Inflammatory macrophage (primary cell): ENCODE data around the gene LCE2A.
"Not testable (repeated sequence)": the region's sequence is repeated elsewhere in the genome, so short reads cannot be mapped to it uniquely, and the experiment has no call there.

Experiments
- DNase-seq, 2 donors: peaks; one replicate each; pipeline ENCODE4 v3.0.0-alpha.2; 2020 to 2022
- total RNA-seq, 18 experiments: gene quantifications; one replicate each; lab custom pipeline; 2026; ENCODE audit warnings: mixed read lengths in 6 of 18, inconsistent platforms in 2 of 18; lab: John Stamatoyannopoulos, UW

LCE2A gene, protein sequence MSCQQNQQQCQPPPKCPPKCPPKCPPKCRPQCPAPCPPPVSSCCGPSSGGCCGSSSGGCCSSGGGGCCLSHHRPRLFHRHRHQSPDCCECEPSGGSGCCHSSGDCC
- total RNA-seq, result 0 to 0.05 (median 0) reads per million in 18 experiments

- no peak for DNase-seq
These were observed at the start of gene LCE2A for GRCh38 chr1:152697701-152698600. TSS of gene LCE2A (plus strand) at chr1:152698345. CDS start at chr1:152698902, 557 bp downstream.

DNA sequence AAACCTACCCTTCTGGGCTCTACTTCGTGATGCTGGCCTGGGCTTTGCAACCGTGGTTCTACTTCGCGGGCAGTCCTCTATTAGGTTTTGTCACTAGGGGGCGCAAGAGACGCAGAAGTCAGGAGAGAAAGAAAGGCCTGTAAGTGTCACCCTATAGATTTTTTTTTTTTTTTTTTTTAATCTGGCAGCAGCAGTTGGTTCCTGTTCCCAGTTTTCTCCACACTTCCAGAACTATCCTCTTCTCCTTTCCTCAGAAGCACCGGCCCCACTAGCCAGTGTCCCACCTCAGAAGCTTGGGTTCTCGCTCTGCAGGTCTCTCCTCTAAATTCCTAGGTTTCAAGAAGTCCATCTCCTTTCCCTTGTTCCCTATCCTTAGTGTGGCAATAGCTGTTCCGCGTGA is 44.0 kb upstream of the LCE2A start:
- DNase-seq, result peak; percentile 69 to 71

DNA sequence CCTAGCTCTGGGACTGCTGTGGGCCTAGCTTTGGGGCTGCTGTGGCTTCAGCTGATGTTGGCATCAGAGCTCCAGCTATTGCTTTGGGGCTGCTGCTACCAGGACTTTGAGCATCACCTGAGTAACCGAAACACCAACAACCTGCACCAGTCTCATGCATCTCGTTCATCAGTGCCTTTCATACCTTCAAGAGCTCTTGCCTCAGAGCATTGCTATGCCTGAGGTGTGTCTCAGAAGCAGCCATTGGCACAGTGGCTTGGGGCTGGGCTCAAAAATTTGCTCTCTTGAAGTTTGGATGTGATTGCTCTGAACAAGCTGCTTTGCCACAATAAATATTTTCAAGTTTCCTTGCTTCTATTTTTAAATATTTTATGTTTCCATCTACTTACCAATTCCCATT is 41.7 kb upstream of the LCE2A start:
- no peak for DNase-seq

- no peak for DNase-seq
These were observed 40.5 kb upstream of the LCE2A start for GRCh38 chr1:152657677-152658076.

GRCh38 chr1:152658649-152659048 is 39.5 kb upstream of the LCE2A start:
- no peak for DNase-seq

GRCh38 chr1:152663098-152663497 is 35.0 kb upstream of the LCE2A start, which contains the start of gene LCE2D:
TSS of gene LCE2D (plus strand) at chr1:152663380. CDS start at chr1:152664106, 726 bp downstream.
- DNase-seq, result no peak

DNA sequence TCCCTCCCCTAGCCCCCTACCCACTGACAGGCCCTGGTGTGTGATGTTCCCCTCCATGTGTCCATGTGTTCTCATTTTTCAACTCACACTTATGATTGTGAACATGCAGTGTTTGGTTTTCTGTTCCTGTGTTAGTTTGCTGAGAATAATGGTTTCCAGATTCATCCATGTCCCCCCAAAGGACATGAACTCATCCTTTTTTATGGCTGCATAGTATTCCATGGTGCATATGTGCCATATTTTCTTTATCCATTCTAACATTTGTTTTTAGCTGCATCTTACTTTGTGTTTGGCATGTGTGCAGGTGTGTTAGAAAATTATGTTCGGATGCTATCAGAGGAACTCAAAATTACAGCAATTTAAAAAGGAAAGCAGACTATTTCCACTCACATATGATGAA is 32.0 kb upstream of the LCE2A start:
- DNase-seq, result not testable (repeated sequence)

GRCh38 chr1:152667648-152668047 is 30.5 kb upstream of the LCE2A start:
- no peak for DNase-seq

DNA sequence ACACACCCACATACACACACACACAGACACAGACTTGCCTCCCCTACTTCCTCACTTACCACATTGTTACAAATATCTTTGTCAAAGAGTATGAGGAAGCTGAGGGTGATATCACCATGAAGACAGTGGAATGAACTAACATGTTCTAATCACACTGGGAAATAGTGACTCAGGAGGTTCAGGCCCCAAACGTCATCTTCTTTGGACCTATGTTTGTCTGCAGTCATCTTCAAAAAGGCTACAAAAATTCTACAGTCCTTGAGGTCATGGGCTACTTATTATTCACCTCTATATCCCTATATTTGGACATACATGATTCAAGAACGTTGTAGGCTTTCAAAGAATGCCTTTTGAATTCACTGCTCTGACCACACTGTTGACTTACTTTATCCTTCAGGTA is 25.1 kb upstream of the LCE2A start:
- DNase-seq, result peak in 1 of 2 donors; percentile 20

DNA sequence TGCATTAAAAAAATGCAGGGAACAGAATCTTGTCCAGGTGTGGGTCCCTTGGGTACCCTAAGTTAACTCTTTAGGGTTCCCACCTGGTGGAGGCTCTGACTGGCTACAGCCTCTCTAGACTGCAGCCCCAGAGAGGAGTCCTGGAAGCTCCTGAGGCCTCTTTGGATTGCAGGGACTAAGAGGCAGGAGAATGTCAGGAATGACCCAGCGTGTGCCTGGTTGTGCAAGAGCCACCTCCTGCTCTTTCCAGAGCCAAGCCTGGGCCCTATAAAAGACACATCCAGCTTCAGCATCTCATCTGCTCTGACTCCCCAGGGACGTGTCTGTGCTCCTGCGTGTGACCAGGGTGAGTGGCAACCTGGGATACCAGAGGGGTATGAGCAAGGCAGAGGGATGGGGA is 23.2 kb upstream of the LCE2A start, which contains the start of gene LCE2C:
TSS of gene LCE2C (plus strand) at position 297 of the 400 bp plus-strand sequence. CDS start 737 bp downstream, outside the sequence.
- not testable (repeated sequence) for DNase-seq

DNA sequence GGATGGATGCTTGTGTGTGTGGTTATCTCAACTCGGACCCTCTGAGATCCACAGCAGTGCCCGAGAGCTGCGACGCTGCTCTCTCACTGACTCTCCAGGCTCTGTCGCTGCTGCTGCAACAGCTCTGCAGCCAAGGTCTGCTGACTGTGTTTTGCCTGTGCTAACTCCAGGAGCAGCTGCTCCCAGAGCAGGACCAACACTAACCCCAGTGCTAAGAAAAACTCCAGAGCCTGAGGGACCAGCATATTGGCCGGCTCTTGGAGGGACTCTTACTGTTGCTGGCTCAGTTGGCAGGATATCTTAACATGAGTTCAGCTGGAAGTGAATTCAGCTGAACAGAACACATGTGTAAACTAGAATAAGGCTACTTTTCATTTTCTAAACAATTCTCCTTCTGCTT is 18.7 kb upstream of the LCE2A start:
- no peak for DNase-seq

- no peak for DNase-seq
These were observed 16.5 kb upstream of the LCE2A start for GRCh38 chr1:152681616-152682015.

DNA sequence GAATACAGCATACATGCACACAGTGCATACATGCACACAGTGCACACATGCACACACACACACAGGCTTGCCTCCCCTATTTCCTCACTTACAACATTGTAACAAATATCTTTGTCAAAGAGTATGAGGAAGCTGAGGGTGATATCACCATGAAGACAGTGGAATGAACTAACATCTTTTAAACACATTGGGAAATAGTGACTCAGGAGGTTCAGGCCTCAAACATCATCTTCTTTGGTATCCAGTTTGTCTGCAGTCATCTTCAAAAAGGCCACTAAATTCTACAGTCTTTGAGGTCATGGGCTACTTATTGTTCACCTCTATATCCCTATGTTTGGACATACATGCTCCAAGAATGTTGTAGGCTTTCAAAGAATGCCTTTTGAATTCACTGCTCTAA is 14.3 kb upstream of the LCE2A start:
- DNase-seq, result peak in 1 of 2 donors; percentile 7

DNA sequence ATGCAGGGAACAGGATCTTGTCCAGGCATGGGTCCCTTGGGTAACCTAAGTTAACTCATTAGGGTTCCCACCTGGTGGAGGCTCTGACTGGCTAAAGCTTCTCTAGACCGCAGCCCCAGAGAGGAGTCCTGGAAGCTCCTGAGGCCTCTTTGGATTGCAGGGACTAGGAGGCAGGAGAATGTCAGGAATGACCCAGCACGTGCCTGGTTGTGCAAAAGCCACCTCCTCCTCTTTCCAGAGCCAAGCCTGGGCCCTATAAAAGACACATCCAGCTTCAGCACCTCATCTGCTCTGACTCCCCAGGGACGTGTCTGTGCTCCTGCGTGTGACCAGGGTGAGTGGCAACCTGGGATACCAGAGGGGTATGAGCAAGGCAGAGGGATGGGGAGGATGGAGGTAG is 12.3 kb upstream of the LCE2A start, which contains the start of gene LCE2B:
TSS of gene LCE2B (plus strand) at position 301 of the 400 bp plus-strand sequence. CDS start 721 bp downstream, outside the sequence.
- not testable (repeated sequence) for DNase-seq

DNA sequence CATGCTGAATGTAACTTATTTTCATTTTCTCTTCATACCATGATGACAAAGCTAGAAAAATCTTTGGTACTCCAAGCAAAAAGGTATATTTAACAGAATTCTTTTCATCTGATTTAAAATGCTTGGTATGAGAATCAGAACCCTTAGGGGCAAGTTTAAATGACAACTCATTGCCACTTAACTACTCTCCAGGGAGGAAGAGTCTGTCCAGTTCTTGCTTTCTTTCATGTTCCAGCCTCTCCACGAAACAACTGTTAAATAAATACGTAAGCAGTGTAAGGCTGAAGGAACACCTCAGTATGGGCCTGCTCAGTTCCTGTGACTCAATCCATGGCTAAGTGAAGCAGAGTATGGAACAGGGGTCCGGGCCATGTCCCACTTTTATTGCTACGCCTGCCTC is 1.6 kb downstream of the LCE2A start:
- no peak for DNase-seq

DNA sequence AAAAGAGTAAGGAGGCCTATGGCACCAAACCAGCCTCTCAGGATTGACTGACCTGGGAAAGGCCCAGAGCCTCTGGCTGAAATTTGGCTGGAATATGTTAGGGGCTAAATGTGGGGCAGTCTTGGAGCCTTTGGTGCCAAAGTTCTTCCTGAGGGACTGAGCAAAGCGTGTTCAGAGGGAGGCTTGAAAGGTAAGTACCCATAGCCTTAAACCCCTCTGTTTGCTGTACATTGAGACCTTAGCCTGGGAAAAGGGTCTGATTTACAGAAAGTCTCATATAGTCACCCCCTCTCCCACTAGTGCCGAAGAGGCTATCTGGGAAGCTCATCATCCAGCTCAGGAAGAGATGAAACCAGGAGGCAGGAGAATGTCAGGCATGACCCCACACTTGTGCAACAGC is 9.7 kb downstream of the LCE2A start, which contains the start of gene LCE4A:
TSS of gene LCE4A (plus strand) at position 301 of the 400 bp plus-strand sequence. CDS start 916 bp downstream, outside the sequence.
- DNase-seq, result no peak

DNA sequence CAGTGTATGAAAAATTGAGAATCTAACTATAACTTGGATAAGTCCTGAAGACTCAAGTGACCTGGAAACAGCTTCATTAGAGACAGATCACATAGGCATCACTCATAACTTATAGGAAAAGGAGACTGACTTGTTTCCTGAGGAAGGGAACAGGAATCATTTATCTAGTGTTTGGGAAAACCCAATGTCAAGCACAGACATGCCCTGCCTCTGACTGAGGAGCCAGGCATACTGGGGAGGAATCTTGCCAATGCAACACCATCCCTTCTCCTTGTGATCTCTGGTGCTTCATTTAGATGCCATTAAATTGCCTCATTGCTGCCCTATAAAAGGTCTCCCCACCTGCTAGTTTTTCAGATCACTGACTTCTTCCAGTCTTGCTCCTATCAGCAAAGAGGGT is 20.1 kb downstream of the LCE2A start:
- DNase-seq, result no peak

- DNase-seq, result no peak
These were observed 27.1 kb downstream of the LCE2A start for GRCh38 chr1:152725261-152725660.

GRCh38 chr1:152728986-152729385 is 30.8 kb downstream of the LCE2A start:
- no peak for DNase-seq

DNA sequence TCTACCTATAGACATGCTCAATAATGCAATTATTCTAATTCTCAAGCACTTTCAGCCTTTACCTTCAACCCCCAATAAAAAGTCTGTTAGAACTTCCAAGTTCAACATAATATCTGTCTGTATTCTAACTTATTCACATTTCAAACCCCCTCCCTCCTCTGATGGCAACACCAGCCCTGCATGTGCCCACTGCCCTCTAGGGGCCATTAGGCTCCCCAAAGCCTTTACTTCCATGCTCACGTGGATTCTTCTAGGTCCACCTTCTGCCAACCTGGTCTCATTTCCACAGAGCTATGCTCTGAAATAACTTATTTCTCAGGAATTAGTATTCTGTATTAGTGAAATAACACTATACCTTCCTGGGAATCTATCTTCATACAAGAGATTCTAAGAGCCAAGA is 37.5 kb downstream of the LCE2A start:
- no peak for DNase-seq

- no peak for DNase-seq
These were observed 39.9 kb downstream of the LCE2A start for GRCh38 chr1:152737997-152738396.

DNA sequence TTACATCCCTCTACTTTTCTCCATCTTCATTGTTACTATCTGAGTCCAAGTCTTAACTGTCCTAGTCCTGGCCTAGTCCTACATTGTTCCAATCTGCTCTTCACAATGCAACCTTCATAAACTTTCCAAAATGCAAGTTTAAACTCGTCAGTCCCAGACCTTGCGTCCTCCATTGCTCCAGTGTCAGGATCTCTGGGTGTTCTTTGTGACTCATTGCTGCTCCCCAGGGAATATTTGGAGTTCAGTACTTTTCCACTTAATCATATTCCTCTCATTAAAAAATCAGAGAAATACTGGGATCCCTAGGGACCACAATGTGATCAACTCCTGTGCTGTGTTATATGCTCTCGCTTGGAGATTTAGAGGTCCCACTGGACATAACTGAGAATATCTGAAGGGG is 41.7 kb downstream of the LCE2A start:
- no peak for DNase-seq

DNA sequence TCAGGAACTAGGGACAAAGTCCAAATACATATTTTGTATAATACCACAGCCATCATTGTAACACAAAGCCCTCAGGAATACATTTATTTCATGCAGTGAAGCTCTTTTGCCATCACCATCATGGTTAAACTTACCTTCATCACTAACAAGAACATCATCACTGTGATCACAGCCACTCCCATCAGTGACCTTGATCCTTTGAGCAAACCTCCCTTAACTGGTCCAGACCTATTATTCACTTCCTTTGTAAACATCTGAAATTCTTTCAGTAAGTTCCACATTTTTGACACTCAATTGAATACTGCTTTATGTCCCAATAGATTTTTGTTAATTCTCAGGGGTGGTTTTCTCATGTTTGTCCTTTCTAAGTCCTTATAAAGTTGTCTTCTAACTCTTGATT is 43.5 kb downstream of the LCE2A start:
- no peak for DNase-seq
